ENCODE data around the gene AMBP.

DNA sequence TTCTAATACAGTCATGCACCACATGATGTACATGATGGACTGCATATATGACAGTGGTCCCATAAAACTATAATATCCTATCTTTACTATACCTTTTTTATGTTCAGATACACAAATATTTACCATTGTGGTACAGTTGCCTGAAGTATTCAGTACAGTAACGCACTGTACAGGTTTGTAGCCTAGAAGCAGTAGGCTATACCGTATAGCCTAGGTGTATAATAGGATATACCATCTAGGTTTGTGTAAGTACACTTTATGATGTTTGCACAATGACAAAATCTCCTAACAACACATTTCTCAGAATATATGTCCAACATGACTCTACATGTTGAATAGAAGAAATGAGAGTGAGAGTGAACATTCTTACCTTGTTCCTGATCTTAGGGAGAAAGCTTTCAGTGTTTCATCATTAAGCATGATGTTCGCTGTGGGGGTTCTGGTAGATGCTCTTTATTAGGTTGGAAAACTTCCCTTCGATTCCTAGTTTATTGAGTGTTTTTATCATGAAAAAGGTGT is 31.8 kb downstream of the AMBP start:
- TF ChIP-seq EZH2 (IDR thresholded peaks at IDR 0.05; ENCODE audit: insufficient read depth, poor library complexity, severe bottlenecking) = no peak
- no peak for TF ChIP-seq EZH2phosphoT487 (IDR thresholded peaks at IDR 0.05; ENCODE audit: insufficient read depth, low read depth)
